Heart left ventricle (tissue), 16 donors: ENCODE data around the gene USP10. TPM values are rescaled to one million over a fixed set of nuclear protein-coding genes. Genes with fewer than 3 reads are reported as not detected.

Experiments used
- ATAC-seq, 4 donors: fragments of 200-7000 bp; cut with Tn5 transposase; one replicate each; pipeline ENCODE4 v1.9.1; 2020 to 2022; ENCODE audit warnings: moderate library complexity in 4 of 4, mild to moderate bottlenecking in 3 of 4, moderate number of reproducible peaks in 1 of 4
- DNase-seq, 5 donors: peaks; one replicate each; pipeline ENCODE4 v3.0.0-alpha.2; 2020
- H3K27ac ChIP-seq, 12 donors: fragments of 200-600 bp; sonication (generic) in 4 of 12; one replicate each; pipeline versions ENCODE4 v1.5.0 to v1.8.0; 2016 to 2022; ENCODE audit warnings: mild to moderate bottlenecking in 2 of 12
- H3K27me3 ChIP-seq, 9 donors: fragments of 200-600 bp; sonication (generic) in 2 of 9; one replicate each; pipeline versions ENCODE4 v1.5.1 to v1.8.0; 2016 to 2022; ENCODE audit warnings: mild to moderate bottlenecking in 3 of 9
- H3K36me3 ChIP-seq, 9 donors: fragments of 200-600 bp; sonication (generic) in 2 of 9; one replicate each; pipeline versions ENCODE4 v1.5.0 to v1.8.0; 2018 to 2022; ENCODE audit warnings: mild to moderate bottlenecking in 2 of 9
- H3K4me1 ChIP-seq, 12 donors: fragments of 200-600 bp; sonication (generic) in 4 of 12; one replicate each; pipeline versions ENCODE4 v1.5.0 to v1.8.0; 2016 to 2022; ENCODE audit warnings: mild to moderate bottlenecking in 3 of 12
- H3K4me3 ChIP-seq, 12 donors: fragments of 200-600 bp; sonication (generic) in 4 of 12; one replicate each; pipeline versions ENCODE4 v1.5.0 to v1.8.0; 2017 to 2022; ENCODE audit warnings: mild to moderate bottlenecking in 9 of 12, moderate library complexity in 4 of 12
- H3K9me3 ChIP-seq, 12 donors: fragments of 200-600 bp; sonication (generic) in 4 of 12; one replicate each; pipeline versions ENCODE4 v1.5.0 to v1.8.0; 2016 to 2022; ENCODE audit warnings: mild to moderate bottlenecking in 1 of 12
- CTCF ChIP-seq, 12 donors: fragments of 200-600 bp; sonication (generic) in 4 of 12; IDR thresholded peaks; one replicate each; pipeline versions ENCODE4 v1.5.0 to v1.8.0; 2018 to 2022; ENCODE audit warnings: antibody characterized with exemption in 12 of 12, mild to moderate bottlenecking in 5 of 12
- POLR2A ChIP-seq, 2 donors: fragments of 450-650 bp; IDR thresholded peaks; one replicate each; pipeline ENCODE4 v1.6.1; 2017; ENCODE audit warnings: antibody characterized with exemption in 2 of 2, mild to moderate bottlenecking in 2 of 2, moderate library complexity in 2 of 2
- WGBS, 4 donors: extraction: QIAGEN DNeasy Blood & Tissue Kit in 2 of 4; methylation state at CpG; one replicate each; pipeline versions ENCODE4 v1.1.5 to v1.1.7; 2013 to 2018; 5-methylcytosine and 5-hydroxymethylcytosine counted together
- intact Hi-C, 10 donors: fragments of 100-400 bp; cut with DNase I; formaldehyde crosslinking; loops; one replicate each; pipeline versions ENCODE4 v1.11.1 to v1.14.2; 2022
- polyA plus RNA-seq, 2 donors: library from polyadenylated mRNA; stranded (reverse); fragments of 200-250 nt; gene quantifications; one replicate each; pipeline ENCODE4 v1.2.3, GENCODE V29; 2013
- total RNA-seq, 9 donors: library from RNA; depleted of rRNA in 2 of 9; stranded (reverse); fragments of >200 nt in 2 of 9; fragmentation: NEBNext Ultra II Directional in 3 of 9; extraction: Animal tissue kit (Norgen Biotek cat#: 25700) in 3 of 9; gene quantifications; one replicate each; pipeline versions ENCODE4 v1.1.0 to v1.2.4, GENCODE V29; 2016 to 2023
- donor health status: ischemic (EF 13 %, LVEDD 7.1; RV severe dilation, severe dysfunction).
- donor health status: healthy with polysubstance abuse.
- donor health status: DM: no; HTN: yes; CAD: no.
- donor health status: DM: no; HTN: no; CAD: no.
- donor health status: ischemic (EF 25% LVEDD 6.9; RV normal size, moderate dysfunction).
- donor health status: ischemic (EF 25% LVEDD 5.7; RV mildly dilated, moderate dysfunction).
- donor health status: healthy.
- donor health status: DM: yes; HTN: yes; CAD: no.
- donor health status: ischemic (EF 35%, LVEDD 5.7; RV mildly dilated, moderate dysfunction).
- donor health status: nonischemic (EF 11% LVEDD 7.7; RV severe dilation, severe dysfunction).
- donor health status: DM: yes; HTN: yes; CAD: no.
- donor health status: PGD.
- donor health status: ischemic (EF 29% LVEDD 5.4; RV normal size, mild dysfunction).
- donor health status: nonischemic (EF 23%, LVEDD 6.1; RV moderate dilation, normal function).

USP10 gene
- total and polyA plus RNA-seq, 11 donors, result 17.8 to 73.5 (median 61.6) TPM

- Histone ChIP-seq H3K27me3 (no peaks in the 10 kb centered on the region), H3K9me3 (no peaks in the 10 kb centered on the region), H3K36me3 (no peaks in the 10 kb centered on the region), H3K27ac (peak overlapping the region; percentile 26 to 85 (median 72)), H3K4me1 (peaks cover 0 to 13% (median 0%) of the 10 kb centered on the region in 12 donors), H3K4me3 (no peak overlapping the region)
- intact Hi-C loops, result no loop called here
- TF ChIP-seq POLR2A (IDR thresholded peaks at IDR 0.05) (no peak), CTCF (IDR thresholded peaks at IDR 0.05) (no peak)
- WGBS, 4 donors, result 90 to 92% (median 91%) methylated on average over 19 of the region's 19 CpGs
- ATAC-seq (peak in 1 of 4 donors; percentile 6), DNase-seq (no peak)
Measured at GRCh38 chr16:84794626-84795025, 94.8 kb downstream of the USP10 start.

GRCh38 chr16:84795329-84796053, 95.7 kb downstream of the USP10 start:
- 59 to 72% (median 68%) methylated on average over 22 of the region's 22 CpGs for whole genome bisulfite sequencing, 4 donors
- peak overlapping the region; percentile 26 to 85 (median 72) for H3K27ac ChIP-seq
- peak; percentile 76 to 83 (median 81) for DNase-seq

GRCh38 chr16:84800158-84800978, 100.6 kb downstream of the USP10 start:
- intact Hi-C loops, result no loop called here
- no peak overlapping the region for H3K4me3 ChIP-seq
- no peak overlapping the region for H3K27ac ChIP-seq
- 68 to 75% (median 72%) methylated on average over 7 to 8 of the region's 8 CpGs for WGBS, 4 donors
- H3K4me1 ChIP-seq, result peaks cover 0 to 5% (median 0%) of the 10 kb centered on the region in 12 donors
- DNase-seq (no peak), ATAC-seq (no peak)
- H3K36me3 ChIP-seq, result no peaks in the 10 kb centered on the region
- no peak for TF ChIP-seq POLR2A (IDR thresholded peaks at IDR 0.05)
- H3K27me3 ChIP-seq, result no peaks in the 10 kb centered on the region
- H3K9me3 ChIP-seq, result no peaks in the 10 kb centered on the region

More at GRCh38 chr16:84795329-84796053, 95.7 kb downstream of the USP10 start:
- intact Hi-C loops, result no loop called here
- H3K9me3 ChIP-seq, result no peaks in the 10 kb centered on the region
- peak overlapping the region in 2 of 12 donors; percentile 25 to 32 for H3K4me3 ChIP-seq
- TF ChIP-seq POLR2A (IDR thresholded peaks at IDR 0.05) (no peak), CTCF (IDR thresholded peaks at IDR 0.05) (peak in 1 of 12 donors; percentile 4)
- peaks cover 0 to 13% (median 0%) of the 10 kb centered on the region in 12 donors for H3K4me1 ChIP-seq
- H3K36me3 ChIP-seq, result no peaks in the 10 kb centered on the region
- ATAC-seq, result peak; percentile 85 to 98 (median 96)
- no peaks in the 10 kb centered on the region for H3K27me3 ChIP-seq

GRCh38 chr16:84803146-84803545, 103.3 kb downstream of the USP10 start:
- no peak for TF ChIP-seq CTCF (IDR thresholded peaks at IDR 0.05)
- no peak for TF ChIP-seq POLR2A (IDR thresholded peaks at IDR 0.05)
- no peak overlapping the region for H3K27ac ChIP-seq
- no peaks in the 10 kb centered on the region for H3K9me3 ChIP-seq
- WGBS, 4 donors, result 77 to 85% (median 78%) methylated on average over 9 of the region's 9 CpGs
- no peaks in the 10 kb centered on the region for H3K36me3 ChIP-seq
- intact Hi-C loops, result no loop called here
- DNase-seq, result no peak
- no peak for ATAC-seq
- H3K4me3 ChIP-seq, result no peak overlapping the region
- H3K4me1 ChIP-seq, result peaks cover 0 to 17% (median 0%) of the 10 kb centered on the region in 12 donors
- no peaks in the 10 kb centered on the region for H3K27me3 ChIP-seq
